ENCODE data around the gene KCNA10. TPM values are rescaled to one million over a fixed set of nuclear protein-coding genes. Genes with fewer than 3 reads are reported as not detected.

Gene KCNA10
- total and polyA plus RNA-seq, 10 of the 15 experiments (the other 5 are each of a cell fraction or from before 2014, with no cell fraction given): not detected

DNA sequence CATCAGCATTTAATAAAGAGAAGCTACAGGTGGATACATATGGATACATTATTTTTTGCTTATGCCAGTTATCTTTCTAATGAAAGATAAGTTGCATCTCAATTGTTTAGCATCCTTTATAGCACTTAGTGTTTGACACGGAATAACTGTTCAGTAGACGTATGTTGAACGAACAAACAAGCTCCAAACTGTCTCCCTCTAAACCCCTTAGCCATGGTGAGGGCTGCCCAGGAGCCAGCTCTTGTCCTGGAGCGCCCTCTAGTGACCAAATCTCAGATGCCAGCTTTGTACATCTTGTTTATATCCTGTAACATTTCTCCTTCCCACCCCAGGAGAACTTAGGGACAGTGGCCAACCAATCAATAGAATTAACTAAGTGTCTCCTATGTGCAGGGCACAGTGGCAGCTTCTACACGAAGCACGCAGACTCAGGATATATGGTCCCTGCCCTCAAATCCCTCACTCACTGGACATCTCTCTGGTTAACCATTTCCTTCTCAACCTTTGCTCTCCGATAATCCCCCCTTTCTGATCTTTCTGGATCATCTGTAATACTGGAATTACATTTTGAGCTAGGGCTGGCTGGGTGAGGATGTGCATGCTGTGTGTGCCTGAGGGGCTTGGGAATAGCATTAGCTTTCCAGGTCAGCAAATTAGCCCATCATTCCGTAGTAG is 22.9 kb downstream of the KCNA10 start (continued):
- TF ChIP-seq HSF1 (IDR thresholded peaks at IDR 0.05; ENCODE audit: low read depth, low read length): no peak
- no peak for TF ChIP-seq SP1 (IDR thresholded peaks at IDR 0.05; ENCODE audit: low read depth, low read length)
- no peak for TF ChIP-seq PAX8 (IDR thresholded peaks at IDR 0.05)
- TF ChIP-seq JUND (IDR thresholded peaks at IDR 0.05; ENCODE audit: low read depth, low read length): no peak
- no peak for TF ChIP-seq RELA (IDR thresholded peaks at IDR 0.05; ENCODE audit: borderline replicate concordance, partially characterized antibody)
- no peak for TF ChIP-seq CEBPB (IDR thresholded peaks at IDR 0.05; ENCODE audit: borderline replicate concordance in 1 of 2, low read depth in 2 of 2, low read length in 2 of 2)
- no peak for TF ChIP-seq NR2C1 (IDR thresholded peaks at IDR 0.05)
- no peak for TF ChIP-seq ESRRA (IDR thresholded peaks at IDR 0.05; ENCODE audit: low read length)
- no peak for TF ChIP-seq ZNF687 (IDR thresholded peaks at IDR 0.05)
- TF ChIP-seq KLF5 (IDR thresholded peaks at IDR 0.05; ENCODE audit: partially characterized antibody): no peak
- no peak for TF ChIP-seq CHD2 (IDR thresholded peaks at IDR 0.05; ENCODE audit: borderline replicate concordance, low read depth, low read length)
- no peak for TF ChIP-seq RFX5 (IDR thresholded peaks at IDR 0.05; ENCODE audit: low read depth, low read length)
- TF ChIP-seq RAD21 (IDR thresholded peaks at IDR 0.05; ENCODE audit: insufficient read depth, low read depth, low read length): peak; percentile 94
- TF ChIP-seq PBX3 (IDR thresholded peaks at IDR 0.05; ENCODE audit: insufficient replicate concordance, low read depth, low read length): no peak
- TF ChIP-seq IKZF1 (conservative IDR thresholded peaks at IDR 0.05): no peak
- TF ChIP-seq BACH1 (IDR thresholded peaks at IDR 0.05; ENCODE audit: borderline replicate concordance): no peak
- no peak for TF ChIP-seq RB1 (IDR thresholded peaks at IDR 0.05; ENCODE audit: borderline replicate concordance)
- TF ChIP-seq YY1 (IDR thresholded peaks at IDR 0.05; ENCODE audit: low read depth, low read length): 0 out of 2 replicates have a peak, but pooled peaks have one; percentile 48
- no peak for TF ChIP-seq STAT1 (conservative IDR thresholded peaks at IDR 0.05)
- no peak for TF ChIP-seq E2F4 (IDR thresholded peaks at IDR 0.05; ENCODE audit: low read depth, low read length)
- TF ChIP-seq CHD4 (IDR thresholded peaks at IDR 0.05): no peak
- TF ChIP-seq, protein P1, sequence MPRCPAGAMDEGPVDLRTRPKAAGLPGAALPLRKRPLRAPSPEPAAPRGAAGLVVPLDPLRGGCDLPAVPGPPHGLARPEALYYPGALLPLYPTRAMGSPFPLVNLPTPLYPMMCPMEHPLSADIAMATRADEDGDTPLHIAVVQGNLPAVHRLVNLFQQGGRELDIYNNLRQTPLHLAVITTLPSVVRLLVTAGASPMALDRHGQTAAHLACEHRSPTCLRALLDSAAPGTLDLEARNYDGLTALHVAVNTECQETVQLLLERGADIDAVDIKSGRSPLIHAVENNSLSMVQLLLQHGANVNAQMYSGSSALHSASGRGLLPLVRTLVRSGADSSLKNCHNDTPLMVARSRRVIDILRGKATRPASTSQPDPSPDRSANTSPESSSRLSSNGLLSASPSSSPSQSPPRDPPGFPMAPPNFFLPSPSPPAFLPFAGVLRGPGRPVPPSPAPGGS (IDR thresholded peaks at IDR 0.05; ENCODE audit: borderline replicate concordance, insufficient read depth, low read depth, low read length, poor library complexity, severe bottlenecking): no peak
